Neural progenitor cell (in vitro differentiated cells): Measurements from ENCODE around the gene FBXL19.

Experiments used
- EZH2 ChIP-seq: fragments of 200-600 bp; sonication (generic); IDR thresholded peaks from 2 replicates; pipeline ENCODE4 v1.6.1; 2017; ENCODE audit warnings: antibody characterized with exemption, mild to moderate bottlenecking, moderate library complexity
- EZH2phosphoT487 ChIP-seq: fragments of 200-600 bp; sonication (generic); IDR thresholded peaks from 2 replicates; pipeline ENCODE4 v1.6.1; 2017; ENCODE audit warnings: antibody characterized with exemption
- TF ChIP-seq, protein P1 (sequence below): fragments of 200-600 bp; sonication (generic); IDR thresholded peaks from 2 replicates; pipeline ENCODE4 v1.5.1; 2017; ENCODE audit warnings: antibody characterized with exemption, mild to moderate bottlenecking

DNA sequence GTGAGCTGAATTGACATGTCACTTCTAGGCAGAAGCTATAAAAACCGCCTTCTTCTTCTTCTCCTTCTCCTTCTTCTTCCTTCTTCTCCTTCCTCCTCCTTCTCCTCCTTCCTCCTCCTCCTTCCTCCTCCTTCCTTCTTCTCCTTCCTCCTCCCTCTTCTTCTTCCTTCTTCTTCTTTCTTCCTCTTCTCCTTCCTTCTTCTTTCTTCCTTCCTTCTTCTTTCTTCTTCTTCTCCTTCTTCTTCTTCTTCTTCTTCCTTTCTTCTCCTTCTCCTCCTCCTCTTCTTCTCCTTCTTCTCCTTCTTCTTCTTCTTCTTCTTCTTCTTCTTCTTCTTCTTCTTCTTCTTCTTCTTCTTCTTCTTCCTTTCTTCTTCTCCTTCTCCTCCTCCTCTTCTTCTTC, 4.8 kb upstream of the FBXL19 start:
- TF ChIP-seq, protein P1, sequence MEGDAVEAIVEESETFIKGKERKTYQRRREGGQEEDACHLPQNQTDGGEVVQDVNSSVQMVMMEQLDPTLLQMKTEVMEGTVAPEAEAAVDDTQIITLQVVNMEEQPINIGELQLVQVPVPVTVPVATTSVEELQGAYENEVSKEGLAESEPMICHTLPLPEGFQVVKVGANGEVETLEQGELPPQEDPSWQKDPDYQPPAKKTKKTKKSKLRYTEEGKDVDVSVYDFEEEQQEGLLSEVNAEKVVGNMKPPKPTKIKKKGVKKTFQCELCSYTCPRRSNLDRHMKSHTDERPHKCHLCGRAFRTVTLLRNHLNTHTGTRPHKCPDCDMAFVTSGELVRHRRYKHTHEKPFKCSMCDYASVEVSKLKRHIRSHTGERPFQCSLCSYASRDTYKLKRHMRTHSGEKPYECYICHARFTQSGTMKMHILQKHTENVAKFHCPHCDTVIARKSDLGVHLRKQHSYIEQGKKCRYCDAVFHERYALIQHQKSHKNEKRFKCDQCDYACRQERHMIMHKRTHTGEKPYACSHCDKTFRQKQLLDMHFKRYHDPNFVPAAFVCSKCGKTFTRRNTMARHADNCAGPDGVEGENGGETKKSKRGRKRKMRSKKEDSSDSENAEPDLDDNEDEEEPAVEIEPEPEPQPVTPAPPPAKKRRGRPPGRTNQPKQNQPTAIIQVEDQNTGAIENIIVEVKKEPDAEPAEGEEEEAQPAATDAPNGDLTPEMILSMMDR, result no peak
- TF ChIP-seq EZH2phosphoT487, result no peak
- no peak for TF ChIP-seq EZH2
